Activated CD8-positive, alpha-beta T cell treated with anti-CD3 and anti-CD28 coated beads, Interleukin-2, amount 10 ng/mL, durations not matched to agents 7 days and 5 days (primary cell): ENCODE measurements around the gene HOMER2. TPM values are rescaled to one million over a fixed set of nuclear protein-coding genes. Genes with fewer than 3 reads are reported as not detected.

Source experiments
- ATAC-seq: fragments of 150-1000 bp; cut with Tn5 transposase; one replicate; pipeline ENCODE4 v1.10.0; 2021; ENCODE audit warnings: moderate library complexity
- CTCF ChIA-PET: fragments of 350-600 bp; sonication (Branson Sonifier 250); formaldehyde crosslinking; loops from one replicate; lab custom pipeline; 2021; ENCODE audit warnings: antibody characterized with exemption; lab: Charles Lee
- POLR2A ChIA-PET: fragments of 350-600 bp; sonication (Branson Sonifier 250); formaldehyde crosslinking; loops from one replicate; lab custom pipeline; 2021; ENCODE audit warnings: antibody characterized with exemption; lab: Charles Lee
- DNase-seq: peaks from one replicate; pipeline ENCODE4 v3.0.0-alpha.2; 2020
- H3K27ac Mint-ChIP-seq: one replicate; pipeline ENCODE4 v1.8.0; 2021; ENCODE audit warnings: mild to moderate bottlenecking, mixed read lengths
- H3K27me3 Mint-ChIP-seq: one replicate; pipeline ENCODE4 v1.8.0; 2021; ENCODE audit warnings: low read depth, mixed read lengths
- H3K36me3 Mint-ChIP-seq: one replicate; pipeline ENCODE4 v1.8.0; 2021; ENCODE audit warnings: low read depth, mixed read lengths
- H3K4me1 Mint-ChIP-seq: one replicate; pipeline ENCODE4 v1.8.0; 2021; ENCODE audit warnings: low read depth, mixed read lengths
- H3K4me3 Mint-ChIP-seq: one replicate; pipeline ENCODE4 v1.8.0; 2021; ENCODE audit warnings: mild to moderate bottlenecking, mixed read lengths
- H3K9me3 Mint-ChIP-seq: one replicate; pipeline ENCODE4 v1.8.0; 2022; ENCODE audit warnings: mixed read lengths; ENCODE audit not compliant: insufficient read depth
- total RNA-seq, 2 experiments: library from RNA; stranded (reverse); gene quantifications; one replicate each; pipeline ENCODE4 v1.2.3, GENCODE V29; 2021

HOMER2 gene
- total RNA-seq, 2 experiments from 2014 or later = 12.0 to 12.8 TPM

DNA sequence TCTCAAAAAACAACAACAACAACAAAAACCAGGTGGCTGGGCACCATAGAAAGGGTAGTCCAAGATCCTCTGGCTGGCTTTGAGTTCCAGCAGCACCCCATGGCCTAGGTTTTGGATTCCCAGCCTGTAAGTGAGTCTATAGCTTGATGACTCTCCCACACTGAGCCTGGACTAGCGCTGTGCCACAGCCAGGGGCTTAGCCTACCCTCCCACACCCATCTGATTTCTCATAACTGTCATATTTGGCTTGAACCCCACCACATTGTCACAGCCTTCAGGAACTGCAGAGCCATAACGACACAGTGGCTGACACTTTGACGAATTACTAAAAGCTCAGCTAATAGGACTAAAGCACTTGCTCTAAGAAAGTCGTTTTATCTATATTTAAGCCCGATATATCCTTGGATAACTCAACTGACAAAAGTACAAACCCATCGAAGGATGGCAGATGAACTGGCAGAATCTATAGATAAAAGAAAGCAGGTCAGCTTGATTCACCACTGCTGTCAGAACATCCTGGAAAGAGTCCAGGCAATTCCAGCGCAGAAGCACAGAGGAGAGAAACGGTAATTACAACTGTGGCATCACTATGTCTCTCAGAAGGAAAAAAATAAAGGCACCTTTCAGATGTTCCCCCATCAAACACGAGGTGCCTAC, 62.1 kb downstream of the HOMER2 start:
- ChIA-PET CTCF (no interaction called here), POLR2A (no interaction called here)
- Mint-ChIP-seq H3K36me3 (no peaks in the 10 kb centered on the region), H3K4me3 (no peak overlapping the region), H3K4me1 (no peaks in the 10 kb centered on the region), H3K27ac (peak overlapping the region; percentile 49), H3K27me3 (peaks cover 2% of the 10 kb centered on the region), H3K9me3 (no peaks in the 10 kb centered on the region)
- DNase-seq (no peak), ATAC-seq (no peak)

- Mint-ChIP-seq H3K27ac (no peak overlapping the region), H3K27me3 (peaks cover 3% of the 10 kb centered on the region), H3K4me1 (no peaks in the 10 kb centered on the region), H3K4me3 (no peak overlapping the region), H3K9me3 (no peaks in the 10 kb centered on the region), H3K36me3 (no peaks in the 10 kb centered on the region)
- no peak for DNase-seq
- ATAC-seq = no peak
- POLR2A ChIA-PET = no interaction called here
- CTCF ChIA-PET = no interaction called here
Observed at GRCh38 chr15:82882273-82882928, 70.1 kb downstream of the HOMER2 start.

DNA sequence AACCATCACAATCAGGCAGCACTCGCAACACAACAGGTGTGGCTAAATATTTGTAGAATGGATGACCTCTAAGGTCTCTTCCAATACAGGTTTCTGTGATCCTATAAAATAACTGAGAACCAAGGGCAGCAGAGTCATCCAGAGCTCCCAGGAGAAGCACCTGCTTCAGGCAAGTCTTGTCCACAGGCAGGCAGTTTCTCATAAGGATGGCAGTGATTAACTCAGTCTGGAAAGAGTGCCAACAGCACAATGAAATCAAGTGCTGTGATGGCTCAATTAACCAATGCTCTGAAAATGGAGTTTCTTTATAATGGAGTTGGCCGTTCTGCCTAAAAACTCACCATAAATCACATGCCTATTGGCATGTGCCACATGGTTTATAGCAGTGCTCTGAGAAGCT, 70.8 kb downstream of the HOMER2 start:
- ATAC-seq = no peak
- H3K27me3 Mint-ChIP-seq = peaks cover 3% of the 10 kb centered on the region
- no peaks in the 10 kb centered on the region for H3K9me3 Mint-ChIP-seq
- ChIA-PET CTCF (no interaction called here), POLR2A (no interaction called here)
- no peak overlapping the region for H3K4me3 Mint-ChIP-seq
- H3K36me3 Mint-ChIP-seq = no peaks in the 10 kb centered on the region
- DNase-seq = no peak
- H3K4me1 Mint-ChIP-seq = no peaks in the 10 kb centered on the region
- H3K27ac Mint-ChIP-seq = no peak overlapping the region

- ChIA-PET POLR2A (no interaction called here), CTCF (no interaction called here)
- Mint-ChIP-seq H3K9me3 (no peaks in the 10 kb centered on the region), H3K4me3 (no peak overlapping the region), H3K4me1 (no peaks in the 10 kb centered on the region), H3K27me3 (peaks cover 3% of the 10 kb centered on the region), H3K27ac (no peak overlapping the region), H3K36me3 (no peaks in the 10 kb centered on the region)
- ATAC-seq (no peak), DNase-seq (no peak)
Observed at GRCh38 chr15:82880704-82881103, 71.8 kb downstream of the HOMER2 start.

DNA sequence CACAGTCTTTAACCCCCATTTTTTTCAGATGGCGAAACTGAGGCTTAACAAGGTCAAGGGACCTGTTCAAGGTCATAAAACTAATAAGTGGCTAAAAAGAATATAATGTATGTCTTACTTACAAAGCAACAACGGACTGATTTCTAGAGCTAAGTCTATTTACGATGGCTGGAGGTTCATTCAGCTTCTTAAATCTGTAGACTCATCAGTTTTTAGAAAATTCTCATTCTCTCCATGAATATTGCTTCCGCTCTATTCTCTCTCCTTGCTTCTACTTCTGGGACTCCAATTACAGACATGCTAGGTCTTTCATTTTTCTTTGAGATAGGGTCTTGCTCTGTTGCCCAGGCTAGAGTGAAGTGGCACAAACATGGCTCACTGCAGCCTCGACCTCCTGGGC, 74.2 kb downstream of the HOMER2 start:
- H3K36me3 Mint-ChIP-seq = no peaks in the 10 kb centered on the region
- ChIA-PET CTCF (interaction anchor here (1.0 kb wide), 1 partner anchor 122 kb away, joined by 3 read pairs; no protein-coding TSS in a partner anchor), POLR2A (no interaction called here)
- DNase-seq (no peak), ATAC-seq (no peak)
- H3K27ac Mint-ChIP-seq = no peak overlapping the region
- peaks cover 3% of the 10 kb centered on the region for H3K27me3 Mint-ChIP-seq
- H3K4me1 Mint-ChIP-seq = no peaks in the 10 kb centered on the region
- no peaks in the 10 kb centered on the region for H3K9me3 Mint-ChIP-seq
- no peak overlapping the region for H3K4me3 Mint-ChIP-seq

DNA sequence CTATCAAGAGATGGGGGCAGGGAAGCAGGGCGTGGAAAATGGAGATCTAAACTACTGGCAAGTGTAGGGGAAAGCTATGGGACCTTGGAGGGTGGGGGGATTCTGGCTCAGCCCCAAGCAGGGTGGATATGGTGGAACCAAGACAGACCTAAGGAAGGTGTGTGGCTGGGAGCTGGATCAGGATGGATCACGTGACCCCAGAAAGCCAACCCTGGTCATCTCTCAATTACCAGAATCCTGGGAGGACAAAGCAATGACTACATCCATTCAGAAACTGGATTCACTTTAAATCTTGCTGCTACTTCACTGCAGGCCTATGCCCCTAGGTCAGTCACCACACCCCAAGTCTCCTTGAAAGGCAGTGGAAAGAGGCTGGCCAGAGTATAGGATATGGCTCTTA, 74.7 kb downstream of the HOMER2 start:
- Mint-ChIP-seq H3K4me3 (no peak overlapping the region), H3K27me3 (peaks cover 3% of the 10 kb centered on the region), H3K36me3 (no peaks in the 10 kb centered on the region), H3K4me1 (no peaks in the 10 kb centered on the region), H3K27ac (no peak overlapping the region), H3K9me3 (no peaks in the 10 kb centered on the region)
- CTCF ChIA-PET = interaction anchor here (1.0 kb wide), 1 partner anchor 122 kb away, joined by 3 read pairs; no protein-coding TSS in a partner anchor
- no peak for DNase-seq
- POLR2A ChIA-PET = no interaction called here
- no peak for ATAC-seq

DNA sequence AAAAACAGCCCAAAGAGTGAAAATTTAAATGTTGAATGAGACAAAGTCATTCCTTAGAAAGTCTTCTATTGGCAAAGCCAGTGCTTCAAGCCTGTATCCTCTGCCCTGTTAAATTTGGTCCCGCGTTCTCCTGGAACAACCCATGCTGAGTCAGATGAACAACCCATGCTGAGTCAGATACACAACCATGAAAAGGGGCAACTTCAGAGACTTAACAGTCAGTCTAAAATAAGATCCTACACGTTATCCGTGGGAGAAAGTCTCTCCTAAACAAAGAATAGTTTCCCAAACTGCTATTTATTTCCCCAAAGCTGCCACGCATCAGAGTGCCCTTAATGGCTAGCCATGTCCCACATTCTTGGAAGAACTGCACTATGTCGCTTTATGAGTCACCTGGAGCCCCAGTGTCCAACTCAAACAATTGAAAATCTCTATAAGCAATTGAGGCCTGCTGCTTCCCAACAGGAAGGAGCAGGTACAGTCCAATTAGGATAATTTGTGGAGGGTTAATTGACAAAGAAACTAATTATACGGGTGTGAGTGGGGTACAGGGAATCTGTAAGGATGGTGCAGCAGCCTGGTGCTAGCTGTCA, 77.0 kb downstream of the HOMER2 start:
- ChIA-PET POLR2A (no interaction called here), CTCF (no interaction called here)
- Mint-ChIP-seq H3K36me3 (no peaks in the 10 kb centered on the region), H3K4me1 (no peaks in the 10 kb centered on the region), H3K27ac (no peak overlapping the region), H3K4me3 (no peak overlapping the region), H3K27me3 (peaks cover under 1% of the 10 kb centered on the region), H3K9me3 (no peaks in the 10 kb centered on the region)
- DNase-seq = no peak
- ATAC-seq = no peak

DNA sequence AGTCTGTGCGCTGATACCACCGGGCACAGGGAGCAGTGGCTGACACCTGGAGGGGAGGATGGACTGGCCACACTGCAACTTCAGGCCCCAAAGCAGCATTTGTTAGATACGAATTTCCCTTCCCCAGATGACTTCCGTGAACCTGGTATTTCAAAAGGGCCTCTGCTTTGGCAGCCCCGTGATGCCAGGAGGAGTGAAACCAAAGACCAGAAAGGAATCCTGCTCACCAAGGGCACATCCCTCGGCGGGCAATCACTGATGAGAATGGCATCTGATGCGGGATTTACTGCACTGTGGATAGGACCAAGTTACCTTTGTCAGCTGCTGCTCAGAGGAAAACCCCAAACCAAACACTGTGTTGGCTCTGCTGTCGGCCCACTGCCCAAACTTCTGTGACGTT, 77.6 kb downstream of the HOMER2 start:
- DNase-seq (no peak), ATAC-seq (no peak)
- CTCF ChIA-PET = no interaction called here
- Mint-ChIP-seq H3K4me1 (no peaks in the 10 kb centered on the region), H3K36me3 (no peaks in the 10 kb centered on the region), H3K27ac (no peak overlapping the region), H3K4me3 (no peak overlapping the region), H3K9me3 (no peaks in the 10 kb centered on the region), H3K27me3 (no peaks in the 10 kb centered on the region)
- POLR2A ChIA-PET = no interaction called here

- no peak for DNase-seq
- Mint-ChIP-seq H3K4me1 (no peaks in the 10 kb centered on the region), H3K9me3 (no peaks in the 10 kb centered on the region), H3K4me3 (no peak overlapping the region), H3K36me3 (no peaks in the 10 kb centered on the region), H3K27ac (no peak overlapping the region), H3K27me3 (no peaks in the 10 kb centered on the region)
- ChIA-PET POLR2A (no interaction called here), CTCF (no interaction called here)
- ATAC-seq = no peak
Observed at GRCh38 chr15:82874267-82874666, 78.3 kb downstream of the HOMER2 start.

- Mint-ChIP-seq H3K27me3 (peaks cover under 1% of the 10 kb centered on the region), H3K4me1 (no peaks in the 10 kb centered on the region), H3K9me3 (no peaks in the 10 kb centered on the region), H3K4me3 (no peak overlapping the region), H3K27ac (no peak overlapping the region), H3K36me3 (no peaks in the 10 kb centered on the region)
- DNase-seq (no peak), ATAC-seq (no peak)
- CTCF ChIA-PET = no interaction called here
- POLR2A ChIA-PET = no interaction called here
Observed at GRCh38 chr15:82873000-82873680, 79.4 kb downstream of the HOMER2 start.

DNA sequence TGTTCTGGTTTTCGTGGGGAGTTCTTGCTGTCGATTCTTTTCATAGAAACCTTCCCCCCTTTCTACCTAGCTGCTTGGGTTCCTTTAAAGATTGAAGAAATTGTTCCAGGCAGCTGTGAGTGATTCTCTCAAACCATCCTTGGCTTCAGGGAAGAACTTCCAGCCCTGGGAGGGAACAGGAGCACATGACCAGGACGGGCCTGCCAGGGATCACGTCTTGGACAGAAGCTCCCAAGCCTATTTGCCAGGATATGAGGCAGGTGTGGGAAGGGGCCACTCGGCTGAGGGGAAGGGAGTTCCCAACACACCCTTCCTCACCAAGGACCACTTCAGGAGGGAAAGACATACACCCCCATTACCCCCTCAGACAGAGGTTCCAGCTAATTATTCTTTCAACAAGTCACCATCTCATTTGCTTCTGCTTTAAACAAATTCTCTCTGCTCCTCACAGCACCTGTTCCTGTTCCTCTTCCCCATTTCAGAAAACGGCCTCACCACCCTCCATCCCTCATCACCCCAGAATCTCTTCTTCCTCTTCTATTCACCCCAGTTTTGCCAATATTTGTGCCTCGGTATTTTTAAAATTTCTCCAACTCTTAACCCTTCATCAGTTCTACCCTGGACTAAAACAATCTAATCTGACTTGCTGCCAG, 80.6 kb downstream of the HOMER2 start:
- Mint-ChIP-seq H3K36me3 (no peaks in the 10 kb centered on the region), H3K27me3 (peaks cover 3% of the 10 kb centered on the region), H3K27ac (no peak overlapping the region), H3K9me3 (no peaks in the 10 kb centered on the region), H3K4me3 (no peak overlapping the region), H3K4me1 (no peaks in the 10 kb centered on the region)
- no peak for DNase-seq
- ChIA-PET CTCF (no interaction called here), POLR2A (no interaction called here)
- ATAC-seq = no peak

DNA sequence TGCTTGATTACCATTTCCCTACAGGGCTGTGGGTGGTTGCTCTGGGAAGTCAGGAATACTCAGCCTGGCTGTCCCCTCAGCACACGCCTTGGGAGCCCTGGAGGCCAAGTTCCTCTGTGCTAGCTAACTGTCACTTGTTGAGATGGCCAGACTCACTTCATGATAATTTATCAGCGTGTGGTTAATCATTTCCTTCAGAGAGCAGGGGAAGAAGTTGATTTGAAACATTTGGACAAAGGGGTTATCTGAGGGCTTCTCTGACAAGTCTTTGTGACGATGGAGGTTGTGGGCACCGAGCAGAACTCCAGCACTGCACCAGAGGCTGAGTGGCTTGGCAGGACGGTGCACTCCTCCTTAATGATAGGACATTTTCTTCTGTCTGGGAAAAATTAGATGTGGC, 81.2 kb downstream of the HOMER2 start:
- CTCF ChIA-PET = no interaction called here
- H3K4me1 Mint-ChIP-seq = no peaks in the 10 kb centered on the region

More for the DNA sequence above, 81.2 kb downstream of the HOMER2 start:
- Mint-ChIP-seq H3K27ac (no peak overlapping the region), H3K36me3 (no peaks in the 10 kb centered on the region), H3K4me3 (no peak overlapping the region), H3K27me3 (peaks cover 3% of the 10 kb centered on the region), H3K9me3 (no peaks in the 10 kb centered on the region)
- DNase-seq = no peak
- POLR2A ChIA-PET = no interaction called here
- ATAC-seq = no peak
